ENCODE measurements around the gene RELT. TPM values are rescaled to one million over a fixed set of nuclear protein-coding genes. Genes with fewer than 3 reads are reported as not detected.
A peak's percentile ranks its signal among the peaks of the same experiment; 100 is the strongest.

The RELT gene
- total and polyA plus RNA-seq, 2 of the 13 experiments (the other 11 are each of a cell fraction or from before 2014, with no cell fraction given): 2.5 to 4.7 TPM

GRCh38 chr11:73376803-73377629, 817 bp downstream of the RELT start (continued):
- TF ChIP-seq KDM3A (CRISPR knock-in tag; IDR thresholded peaks at IDR 0.05; ENCODE audit: low read depth): no peak
- peak; percentile 17; the same call in 1 of the 2 replicates for TF ChIP-seq JUNB (CRISPR knock-in tag; IDR thresholded peaks at IDR 0.05; ENCODE audit: borderline replicate concordance)
- TF ChIP-seq ATM (IDR thresholded peaks at IDR 0.05; ENCODE audit: borderline replicate concordance): no peak
- peak; percentile 44; the same call in 1 of the 3 replicates for TF ChIP-seq MXI1 (IDR thresholded peaks at IDR 0.05; ENCODE audit: borderline replicate concordance, low read depth, low read length)
- TF ChIP-seq ZNF264 (CRISPR knock-in tag; IDR thresholded peaks at IDR 0.05): no peak
- no peak for TF ChIP-seq ZNF530 (CRISPR knock-in tag; IDR thresholded peaks at IDR 0.05; ENCODE audit: low read depth)
- TF ChIP-seq ZFYVE20 (CRISPR knock-in tag; IDR thresholded peaks at IDR 0.05; ENCODE audit: borderline replicate concordance, low read depth): 0 out of 2 replicates have a peak, but pooled peaks have one; percentile 48
- peak; percentile 61 for TF ChIP-seq NR2C2 (CRISPR knock-in tag; IDR thresholded peaks at IDR 0.05; ENCODE audit: borderline replicate concordance)
- TF ChIP-seq FOXC1 (CRISPR knock-in tag; IDR thresholded peaks at IDR 0.05; ENCODE audit: borderline replicate concordance): no peak
- no peak for TF ChIP-seq ZNF550 (CRISPR knock-in tag; IDR thresholded peaks at IDR 0.05; ENCODE audit: borderline replicate concordance)
- TF ChIP-seq MAX (IDR thresholded peaks at IDR 0.05): no peak; the same call in 1 of the 2 replicates
- peak; percentile 71; the same call in 1 of the 2 replicates for TF ChIP-seq TBX3 (IDR thresholded peaks at IDR 0.05; ENCODE audit: borderline replicate concordance)
- no peak for TF ChIP-seq HNF1A (IDR thresholded peaks at IDR 0.05; ENCODE audit: low read depth)
- TF ChIP-seq HNF1A (CRISPR knock-in tag; IDR thresholded peaks at IDR 0.05; ENCODE audit: borderline replicate concordance): no peak
- TF ChIP-seq KDM5A (IDR thresholded peaks at IDR 0.05; ENCODE audit: borderline replicate concordance, low read length): no peak
- TF ChIP-seq ZNF276 (CRISPR knock-in tag; IDR thresholded peaks at IDR 0.05; ENCODE audit: low read depth): 0 out of 2 replicates have a peak, but pooled peaks have one; percentile 42
- TF ChIP-seq ZUFSP (CRISPR knock-in tag; IDR thresholded peaks at IDR 0.05; ENCODE audit: borderline replicate concordance): no peak
- TF ChIP-seq XRCC5 (optimal IDR thresholded peaks at IDR 0.05; ENCODE audit: low read length): peak; percentile 27
- peak; percentile 40; the same call in 1 of the 2 replicates for TF ChIP-seq ZNF589 (CRISPR knock-in tag; conservative IDR thresholded peaks at IDR 0.05)
- no peak for TF ChIP-seq BRD4 (CRISPR knock-in tag; IDR thresholded peaks at IDR 0.05)
- 0 out of 2 replicates have a peak, but pooled peaks have one; percentile 32 for TF ChIP-seq ZNF713 (CRISPR knock-in tag; IDR thresholded peaks at IDR 0.05)
